GM18951 (cell line): ENCODE data around the gene TMEM52.

Experiments used
- POLR2A ChIP-seq: IDR thresholded peaks from 4 replicates; pipeline ENCODE4 v1.6.1; 2011; ENCODE audit warnings: mild to moderate bottlenecking; ENCODE audit not compliant: insufficient read length, insufficient read depth; ENCODE audit errors: extremely low read depth
- in situ Hi-C: fragments of 300-500 bp; cut with MboI; formaldehyde crosslinking; loops from one replicate; pipeline ENCODE4 v1.12.0; 2022; ENCODE audit warnings: low sequenced_read_pairs, mixed read lengths, inconsistent platforms; ENCODE audit not compliant: unreplicated experiment

TMEM52 gene

DNA sequence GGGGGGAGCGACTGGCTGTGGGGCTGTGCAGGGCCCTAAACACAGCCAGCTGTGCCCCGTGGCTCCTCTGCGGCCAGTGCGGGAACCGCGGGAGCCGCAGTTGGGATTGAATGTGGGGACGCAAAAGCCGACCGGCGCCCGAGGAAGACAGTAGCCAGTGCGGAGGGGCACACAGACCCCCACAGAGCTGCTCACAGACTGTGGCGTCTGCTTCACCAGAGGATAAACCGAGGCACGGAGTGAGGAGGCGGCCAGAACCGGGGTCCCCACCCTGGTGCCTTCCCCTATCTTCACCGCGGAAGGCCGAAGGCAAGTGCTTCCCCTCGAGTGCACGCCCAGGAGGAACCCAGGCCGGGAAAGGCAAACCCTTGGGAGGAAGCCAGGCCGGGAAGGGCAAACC, 8.7 kb upstream of the TMEM52 start:
- in situ Hi-C loops: no loop called here
- TF ChIP-seq POLR2A: no peak

DNA sequence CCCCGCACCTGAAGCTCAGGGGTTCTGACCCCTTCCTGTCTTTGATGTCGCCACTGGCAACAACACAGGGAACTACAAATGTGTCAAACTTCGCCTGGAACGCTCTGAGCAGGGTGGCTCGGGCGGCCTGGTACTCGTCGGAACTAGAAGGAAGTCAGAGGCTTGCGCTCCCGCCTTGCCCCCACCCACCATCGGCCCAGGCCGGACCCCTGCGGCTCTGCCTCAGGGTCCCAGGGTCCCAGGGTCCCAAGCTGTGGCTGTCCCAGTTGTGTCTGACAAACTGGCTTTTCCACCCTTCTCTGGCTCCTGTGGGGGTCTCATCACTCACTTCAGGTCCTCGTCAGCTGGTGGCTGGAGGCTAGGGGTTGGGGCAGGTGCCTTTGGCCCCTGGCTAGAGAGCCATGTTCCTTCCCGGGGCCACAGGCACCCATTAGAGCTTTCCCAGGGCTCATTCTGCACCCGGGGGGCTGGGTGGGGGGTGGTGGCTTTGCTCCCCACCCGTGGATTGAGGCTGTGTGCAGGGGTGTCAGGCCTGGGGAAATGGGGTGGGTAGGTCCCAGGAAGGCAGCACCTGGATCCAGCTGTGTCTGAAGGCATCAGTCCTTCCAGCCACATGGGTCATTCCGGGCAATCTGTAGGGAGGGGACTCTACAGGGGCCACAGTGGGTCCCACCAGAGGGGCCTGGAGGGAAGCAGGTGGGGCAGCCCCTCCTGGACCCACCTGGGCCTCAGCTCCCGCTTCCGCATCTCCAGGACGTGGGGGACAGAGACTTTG, 8.0 kb upstream of the TMEM52 start:
- in situ Hi-C loops: no loop called here
- no peak for TF ChIP-seq POLR2A

DNA sequence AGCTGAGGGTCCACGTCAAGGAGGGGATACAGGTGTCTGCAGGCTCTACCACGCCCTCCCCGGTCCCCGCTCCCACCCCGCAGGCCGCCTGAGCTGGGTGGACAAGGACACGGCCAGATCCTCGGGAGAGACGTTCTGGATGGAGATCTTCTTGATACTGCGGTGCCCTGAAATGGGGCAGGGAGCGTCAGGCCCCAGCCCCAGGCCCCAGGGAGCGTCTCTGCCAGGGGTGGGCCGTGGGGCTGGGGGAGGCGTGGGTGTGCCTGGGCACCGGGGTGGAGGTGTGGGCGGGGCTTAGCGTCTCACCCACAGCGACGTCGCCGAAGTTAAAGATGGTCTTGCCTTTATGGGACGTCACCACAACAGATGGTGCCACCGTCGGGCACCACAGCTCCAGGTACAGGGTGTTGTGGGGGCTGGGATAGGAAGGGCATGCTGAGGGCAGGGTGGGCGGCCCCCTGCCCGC, 7.3 kb upstream of the TMEM52 start:
- no peak for TF ChIP-seq POLR2A
- in situ Hi-C loops: no loop called here

DNA sequence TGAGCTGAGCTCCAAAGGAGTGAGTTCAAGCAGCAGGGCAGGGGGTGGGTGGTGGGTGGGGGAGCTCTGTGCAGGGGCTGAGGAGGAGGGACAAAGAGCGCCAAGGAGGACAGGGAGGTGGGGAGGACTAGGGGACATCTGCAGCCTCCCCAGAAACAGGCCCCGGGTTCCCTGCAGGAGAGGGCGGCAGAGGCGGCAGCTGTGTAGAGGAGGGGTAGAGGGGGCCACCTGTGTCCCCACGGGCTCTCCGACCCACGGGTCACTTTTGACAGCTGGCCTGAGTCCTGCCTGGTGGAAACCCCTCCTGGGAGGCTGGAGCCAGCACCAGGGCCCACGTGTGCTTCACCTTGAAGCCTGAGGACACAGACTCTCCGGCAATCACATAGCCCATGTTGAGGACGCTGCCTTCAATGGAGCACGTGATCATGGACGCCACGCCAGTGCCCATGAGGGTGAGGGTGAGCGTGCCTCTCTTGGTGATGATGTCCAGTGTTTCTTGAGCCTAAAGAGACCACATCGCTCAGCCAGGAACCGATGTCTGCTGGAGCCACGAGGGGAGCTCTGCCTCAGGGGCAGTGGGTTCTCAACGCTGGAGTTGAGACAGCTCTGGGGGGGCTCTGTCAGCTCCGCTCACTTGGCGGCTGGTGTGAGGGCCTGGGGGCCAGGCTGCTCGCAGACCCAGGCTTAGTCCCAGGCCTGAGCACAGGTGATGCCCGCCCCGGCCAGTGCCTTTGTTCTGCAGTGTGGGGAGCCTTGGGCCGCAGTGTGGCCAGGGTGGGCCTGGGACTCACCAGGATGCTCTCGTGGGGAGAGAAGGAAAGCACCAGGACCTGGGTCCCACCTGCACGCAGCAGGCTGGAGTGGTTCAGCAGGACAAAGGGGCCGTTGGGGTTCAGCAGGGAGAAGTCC, 6.6 kb upstream of the TMEM52 start:
- in situ Hi-C loops: no loop called here
- no peak for TF ChIP-seq POLR2A

DNA sequence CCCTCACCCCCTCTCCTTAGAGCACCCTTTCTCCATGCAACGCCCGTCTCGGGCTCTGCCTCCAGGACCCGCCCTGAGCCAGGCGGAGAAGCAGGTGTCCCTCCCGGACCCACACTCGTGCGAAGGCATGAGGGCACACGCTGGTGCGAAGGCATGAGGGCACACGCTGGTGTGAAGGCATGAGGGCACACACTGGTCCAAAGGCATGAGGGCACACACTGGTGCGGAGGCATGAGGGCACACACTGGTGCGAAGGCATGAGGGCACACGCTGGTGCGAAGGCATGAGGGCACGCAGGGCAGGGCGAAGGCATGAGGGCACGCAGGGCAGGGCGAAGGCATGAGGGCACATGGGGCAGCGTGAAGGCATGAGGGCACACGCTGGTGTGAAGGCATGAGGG, 5.8 kb upstream of the TMEM52 start:
- in situ Hi-C loops: no loop called here
- no peak for TF ChIP-seq POLR2A

DNA sequence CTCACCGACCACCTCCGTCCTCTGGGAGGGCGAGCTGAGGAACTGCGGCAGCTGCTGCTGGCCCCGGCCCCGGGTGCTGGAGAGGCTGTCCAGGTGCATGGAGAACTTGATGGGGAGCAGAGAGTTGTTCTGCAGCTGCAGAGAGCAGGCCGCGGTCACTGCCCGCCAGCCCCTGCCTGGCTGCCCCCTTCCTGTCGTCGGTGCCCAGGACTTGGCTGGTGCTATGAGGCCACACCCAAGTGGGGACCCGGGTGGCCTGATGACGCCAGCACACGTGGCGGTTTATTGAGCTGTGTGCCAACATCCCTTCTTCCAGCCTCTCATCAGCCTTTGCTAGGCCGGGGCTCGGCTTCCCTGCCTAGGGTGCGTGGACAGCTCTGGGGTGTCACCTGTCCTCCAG, 5.3 kb upstream of the TMEM52 start:
- in situ Hi-C loops: no loop called here
- TF ChIP-seq POLR2A: no peak

DNA sequence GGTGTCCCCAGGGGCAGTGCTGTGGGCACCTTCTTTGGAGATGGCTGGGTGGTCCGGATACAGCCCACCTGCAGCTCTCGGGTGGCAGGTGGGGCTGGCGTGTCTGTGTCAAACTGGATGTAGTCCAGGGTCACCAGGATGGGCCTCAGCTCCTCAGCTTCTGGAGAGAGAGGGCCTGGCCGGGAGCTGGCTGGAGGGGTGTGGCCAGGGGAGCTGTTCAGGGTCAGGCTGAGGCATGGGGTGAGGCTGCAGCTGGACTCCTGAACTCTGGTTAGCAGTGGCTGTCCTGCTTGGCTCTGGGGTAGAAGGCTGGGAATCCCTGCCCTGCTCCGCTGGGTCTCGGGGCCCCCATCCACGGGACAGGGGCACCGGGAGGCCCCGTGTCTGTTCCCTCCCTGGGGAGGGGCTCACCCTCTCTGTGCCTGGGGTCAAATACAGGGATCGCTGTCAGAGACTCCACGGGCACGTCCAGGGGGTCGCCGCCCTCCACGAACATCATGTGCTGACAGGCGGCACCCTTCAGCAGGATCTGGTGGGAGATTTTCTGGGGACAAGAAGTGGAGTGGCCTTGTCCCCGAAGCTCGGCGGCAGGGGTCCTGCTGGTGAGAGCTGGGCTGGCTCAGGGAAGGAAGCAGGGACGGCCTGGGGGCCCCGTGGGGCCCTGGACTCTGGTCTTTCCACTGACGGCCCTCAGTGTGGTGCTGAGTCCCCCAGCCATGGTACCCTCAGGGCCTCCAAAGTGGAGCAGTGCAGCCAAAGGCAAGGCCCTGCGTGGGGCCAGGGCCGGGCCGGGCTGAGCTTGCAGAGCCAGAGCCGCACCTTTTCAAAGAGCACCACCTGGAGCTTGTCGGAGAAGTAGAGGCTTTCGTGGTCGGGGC, 4.1 kb upstream of the TMEM52 start:
- TF ChIP-seq POLR2A: no peak
- in situ Hi-C loops: no loop called here

DNA sequence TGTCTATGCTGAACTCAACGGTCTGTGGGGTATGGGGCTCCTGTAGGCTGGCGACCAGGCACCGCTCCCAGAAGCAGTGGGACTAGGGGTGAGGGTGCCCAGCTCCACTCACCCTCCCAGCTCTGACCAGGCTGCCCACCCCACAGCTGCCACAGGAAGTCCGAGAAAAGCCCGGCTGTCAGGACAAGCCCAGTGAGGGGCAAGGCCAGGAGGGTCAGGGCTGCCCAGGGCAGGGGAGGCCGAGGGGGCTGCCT, 3.5 kb upstream of the TMEM52 start:
- TF ChIP-seq POLR2A: no peak
- in situ Hi-C loops: no loop called here

DNA sequence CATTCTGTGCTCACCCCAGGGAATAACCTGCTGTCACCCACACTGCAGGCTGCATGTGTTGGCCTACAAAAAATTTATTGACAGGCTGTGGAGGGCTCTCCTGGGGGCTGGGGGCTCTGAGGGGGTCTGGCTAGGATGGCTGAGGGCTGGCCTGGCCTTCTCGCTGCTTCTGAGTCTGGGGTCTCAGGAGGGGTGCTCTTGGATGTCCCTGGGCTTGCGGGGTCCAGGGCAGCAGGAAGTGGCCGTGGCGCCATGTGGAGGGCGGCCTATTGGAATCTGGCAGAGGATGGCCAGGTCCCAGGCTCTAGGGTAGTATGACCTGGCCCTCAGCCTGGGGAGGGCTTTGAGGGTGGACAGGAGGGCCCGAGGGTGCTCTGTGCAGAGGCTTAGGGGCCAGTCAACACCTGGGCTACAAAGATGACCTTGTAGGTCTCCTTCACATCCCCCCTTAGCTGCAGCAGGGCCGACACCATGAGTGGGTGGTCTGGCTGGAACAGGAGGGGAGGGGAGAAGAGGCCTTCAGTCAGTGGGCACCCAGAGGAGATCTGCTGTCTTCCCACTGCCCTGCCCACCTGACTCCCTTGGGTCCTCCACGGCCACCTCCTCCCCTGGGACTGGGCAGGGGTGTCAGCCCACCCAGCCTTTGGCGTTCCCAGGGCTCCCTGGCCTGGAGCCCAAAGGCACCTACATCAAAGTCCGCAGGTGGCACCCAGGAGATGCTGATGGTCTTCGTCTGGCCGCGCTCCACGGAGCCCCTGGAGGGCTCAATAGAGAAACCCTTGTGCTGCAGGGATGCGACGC, 3.0 kb upstream of the TMEM52 start:
- in situ Hi-C loops: no loop called here
- TF ChIP-seq POLR2A: no peak

DNA sequence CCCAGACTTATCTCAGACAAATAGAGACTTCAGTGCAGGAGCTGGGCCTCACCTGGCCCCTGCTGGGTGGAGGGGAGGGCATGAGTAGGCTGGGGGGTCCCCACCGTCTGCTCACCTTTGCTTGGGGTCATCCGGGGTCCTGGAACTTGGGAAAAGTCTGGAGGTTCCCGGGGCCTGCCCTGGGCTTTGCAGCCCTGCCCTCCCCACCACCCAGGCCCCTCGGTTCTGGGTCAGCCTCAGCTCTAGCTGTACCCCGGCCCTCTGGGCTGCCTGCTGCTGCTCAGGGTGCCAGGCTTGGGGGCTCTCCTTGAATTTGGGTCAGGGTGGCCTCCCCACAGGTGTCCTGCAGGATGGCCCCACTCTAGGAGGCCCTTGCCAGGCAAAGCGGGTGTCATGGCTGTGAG, 2.4 kb upstream of the TMEM52 start:
- TF ChIP-seq POLR2A: no peak
- in situ Hi-C loops: no loop called here

DNA sequence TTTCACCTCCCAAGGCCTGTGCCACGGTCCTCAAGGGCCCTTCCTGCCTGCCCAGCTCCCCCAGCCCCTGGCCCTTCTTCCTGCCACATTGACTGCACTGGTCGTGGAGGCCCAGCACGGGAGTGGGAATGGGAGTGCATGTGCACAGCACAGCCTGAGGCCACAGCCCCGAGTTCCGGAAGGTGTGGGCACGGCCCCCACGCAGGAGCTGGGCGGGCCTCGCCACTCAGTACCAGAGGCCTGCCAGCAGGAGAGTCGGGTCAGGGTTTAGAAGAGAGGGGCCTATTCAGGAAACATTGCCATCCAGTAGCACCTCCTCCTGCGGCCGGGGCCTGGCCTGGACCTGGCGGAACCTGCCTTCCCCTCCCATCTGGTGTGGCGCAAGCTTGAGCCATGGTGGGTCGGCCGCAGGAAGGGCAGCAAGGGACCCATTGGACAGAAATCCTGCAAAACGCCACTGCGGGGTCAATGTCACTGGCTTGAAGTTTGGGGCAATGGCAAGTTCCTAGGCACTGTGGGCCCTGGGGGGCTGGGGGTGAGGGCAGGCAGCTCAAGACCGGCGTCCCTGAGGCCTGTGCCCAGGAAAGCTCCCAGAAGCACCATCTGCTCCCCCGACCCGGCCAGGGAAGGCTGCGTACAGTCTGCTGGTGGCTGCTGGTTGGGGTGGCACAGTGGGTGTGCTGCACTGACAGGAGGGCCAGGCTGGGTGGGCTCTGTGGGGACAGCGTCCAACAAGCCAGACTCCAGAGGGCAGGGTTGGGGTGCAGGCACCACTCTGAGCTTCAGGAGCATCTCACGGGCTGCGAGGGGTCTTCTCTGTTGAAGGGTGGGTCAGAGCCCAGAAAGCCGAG, 1.8 kb upstream of the TMEM52 start:
- in situ Hi-C loops: no loop called here
- TF ChIP-seq POLR2A: no peak
